SK-N-SH (cell line): ENCODE measurements around the gene SYT6. TPM values are rescaled to one million over a fixed set of nuclear protein-coding genes. Genes with fewer than 3 reads are reported as not detected.

Experiments
- CTCF ChIA-PET: fragments of 300-600, 350-600 bp; formaldehyde crosslinking; extraction: SDS; loops from one replicate; lab custom pipeline; 2021; lab: Yijun Ruan, JAX
- POLR2A ChIA-PET: fragments of 350-600 bp; sonication (Branson Sonifier 250); formaldehyde crosslinking; extraction: SDS; loops from one replicate; lab custom pipeline; 2020; ENCODE audit warnings: antibody characterized with exemption, inconsistent platforms; lab: Yijun Ruan, JAX
- DNase-seq: peaks from one replicate; pipeline ENCODE4 v3.0.0; 2012
- H2AFZ ChIP-seq: fragments of 200-600 bp; sonication (generic); 2 replicates; pipeline ENCODE4 v1.8.1; 2016; ENCODE audit warnings: antibody characterized with exemption, mild to moderate bottlenecking, low read depth
- H3F3A ChIP-seq: fragments of 200-600 bp; sonication (generic); replicated peaks from 2 replicates; pipeline ENCODE3; 2016; ENCODE audit warnings: antibody characterized with exemption, mild to moderate bottlenecking; ENCODE audit not compliant: insufficient read depth
- H3K27ac ChIP-seq, 2 experiments: fragments of 200-500 bp in 1 of 2; fragments of 200-600 bp in 1 of 2; sonication (Bioruptor generic) in 1 of 2; sonication (generic), shearing (Covaris generic) in 1 of 2; 2 replicates each; pipeline versions ENCODE4 v1.5.1 to v1.6.1; 2014 to 2016; ENCODE audit warnings: low read depth in 2 of 2, inconsistent platforms in 1 of 2, low read length in 1 of 2, mild to moderate bottlenecking in 1 of 2, mixed read lengths in 1 of 2
- H3K27me3 ChIP-seq: fragments of 200-600 bp; sonication (generic), shearing (Covaris generic); 2 replicates; pipeline ENCODE4 v1.6.1; 2016; ENCODE audit warnings: mixed run types; ENCODE audit not compliant: insufficient read depth
- H3K36me3 ChIP-seq, 2 experiments: fragments of 200-500 bp in 1 of 2; fragments of 200-600 bp in 1 of 2; sonication (Bioruptor generic) in 1 of 2; sonication (generic) in 1 of 2; replicated peaks in 1 of 2; 2 replicates each; pipeline versions ENCODE3 to v1.5.1; 2014 to 2016; ENCODE audit warnings: low read length in 1 of 2, mild to moderate bottlenecking in 1 of 2; ENCODE audit not compliant: insufficient read depth in 2 of 2, control insufficient read depth in 1 of 2
- H3K4me1 ChIP-seq, 2 experiments: fragments of 200-500 bp in 1 of 2; fragments of 200-600 bp in 1 of 2; sonication (Bioruptor generic) in 1 of 2; sonication (generic), shearing (Covaris generic) in 1 of 2; 2 replicates each; pipeline versions ENCODE4 v1.5.1 to v1.6.1; 2014 to 2016; ENCODE audit warnings: low read depth in 1 of 2, low read length in 1 of 2, mixed run types in 1 of 2; ENCODE audit not compliant: insufficient read depth in 2 of 2, control insufficient read depth in 1 of 2
- H3K4me2 ChIP-seq: fragments of 200-600 bp; sonication (generic), shearing (Covaris generic); 2 replicates; pipeline ENCODE4 v1.6.1; 2017; ENCODE audit warnings: mixed run types
- H3K4me3 ChIP-seq, 2 experiments: fragments of 200-500 bp in 1 of 2; fragments of 200-600 bp in 1 of 2; sonication (Bioruptor generic) in 1 of 2; sonication (generic), shearing (Covaris generic) in 1 of 2; 2 replicates each; pipeline versions ENCODE4 v1.5.1 to v1.8.1; 2014 to 2016; ENCODE audit warnings: low read depth in 2 of 2, inconsistent platforms in 1 of 2, low read length in 1 of 2, mild to moderate bottlenecking in 1 of 2, mixed read lengths in 1 of 2, moderate library complexity in 1 of 2
- H3K79me2 ChIP-seq: fragments of 200-600 bp; sonication (generic); 2 replicates; pipeline ENCODE4 v1.8.1; 2017; ENCODE audit warnings: mild to moderate bottlenecking; ENCODE audit not compliant: insufficient read depth
- H3K9ac ChIP-seq: fragments of 200-600 bp; sonication (generic); 2 replicates; pipeline ENCODE4 v1.6.1; 2017; ENCODE audit warnings: mixed run types
- H3K9me2 ChIP-seq: fragments of 200-600 bp; sonication (generic); 2 replicates; pipeline ENCODE4 v1.6.1; 2017; ENCODE audit warnings: mixed run types
- H3K9me3 ChIP-seq: fragments of 200-600 bp; sonication (generic); 2 replicates; pipeline ENCODE4 v1.6.1; 2017; ENCODE audit warnings: mixed run types, mild to moderate bottlenecking, moderate library complexity
- H4K20me1 ChIP-seq: fragments of 200-600 bp; sonication (generic); 2 replicates; pipeline ENCODE4 v1.6.1; 2017; ENCODE audit warnings: mild to moderate bottlenecking, mixed run types; ENCODE audit not compliant: insufficient read depth
- CHD2 ChIP-seq: fragments of 150-350 bp; IDR thresholded peaks from 2 replicates; pipeline ENCODE4 v1.6.1; 2018; ENCODE audit warnings: low read length; ENCODE audit not compliant: partially characterized antibody
- MEF2A ChIP-seq: IDR thresholded peaks from 2 replicates; pipeline ENCODE4 v1.4.0; 2012; ENCODE audit warnings: low read depth, borderline replicate concordance
- POLR2AphosphoS5 ChIP-seq: IDR thresholded peaks from 2 replicates; pipeline ENCODE4 v1.6.1; 2012; ENCODE audit warnings: low read depth, low read length
- RXRA ChIP-seq: IDR thresholded peaks from 2 replicates; pipeline ENCODE4 v1.4.0; 2012; ENCODE audit warnings: low read depth, mild to moderate bottlenecking, borderline replicate concordance
- YY1 ChIP-seq: IDR thresholded peaks from 2 replicates; pipeline ENCODE4 v1.4.0; 2012; ENCODE audit warnings: low read depth, mild to moderate bottlenecking
- WGBS: methylation state at CpG from one replicate; pipeline ENCODE4 v1.1.6; 2017; ENCODE audit warnings: low lambda C conversion rate; 5-methylcytosine and 5-hydroxymethylcytosine counted together
- polyA plus RNA-seq, 3 experiments: library from polyadenylated mRNA; depleted of rRNA; stranded (reverse); fragments of >200 nt; gene quantifications; 2 replicates each; pipeline ENCODE4 v1.2.3, GENCODE V29; 2012
- TF ChIP-seq, protein P1 (sequence below): IDR thresholded peaks from 2 replicates; pipeline ENCODE4; 2012
- TF ChIP-seq, protein P2 (sequence below): IDR thresholded peaks from 2 replicates; pipeline ENCODE4 v1.4.0; 2012; ENCODE audit warnings: low read depth, borderline replicate concordance
- TF ChIP-seq, protein P3 (sequence below): IDR thresholded peaks from 2 replicates; pipeline ENCODE4 v1.4.0; 2012; ENCODE audit warnings: low read depth, borderline replicate concordance

SYT6 gene
- polyA plus RNA-seq, 1 of the 3 experiments (the other 2 are of a cell fraction): not detected

DNA sequence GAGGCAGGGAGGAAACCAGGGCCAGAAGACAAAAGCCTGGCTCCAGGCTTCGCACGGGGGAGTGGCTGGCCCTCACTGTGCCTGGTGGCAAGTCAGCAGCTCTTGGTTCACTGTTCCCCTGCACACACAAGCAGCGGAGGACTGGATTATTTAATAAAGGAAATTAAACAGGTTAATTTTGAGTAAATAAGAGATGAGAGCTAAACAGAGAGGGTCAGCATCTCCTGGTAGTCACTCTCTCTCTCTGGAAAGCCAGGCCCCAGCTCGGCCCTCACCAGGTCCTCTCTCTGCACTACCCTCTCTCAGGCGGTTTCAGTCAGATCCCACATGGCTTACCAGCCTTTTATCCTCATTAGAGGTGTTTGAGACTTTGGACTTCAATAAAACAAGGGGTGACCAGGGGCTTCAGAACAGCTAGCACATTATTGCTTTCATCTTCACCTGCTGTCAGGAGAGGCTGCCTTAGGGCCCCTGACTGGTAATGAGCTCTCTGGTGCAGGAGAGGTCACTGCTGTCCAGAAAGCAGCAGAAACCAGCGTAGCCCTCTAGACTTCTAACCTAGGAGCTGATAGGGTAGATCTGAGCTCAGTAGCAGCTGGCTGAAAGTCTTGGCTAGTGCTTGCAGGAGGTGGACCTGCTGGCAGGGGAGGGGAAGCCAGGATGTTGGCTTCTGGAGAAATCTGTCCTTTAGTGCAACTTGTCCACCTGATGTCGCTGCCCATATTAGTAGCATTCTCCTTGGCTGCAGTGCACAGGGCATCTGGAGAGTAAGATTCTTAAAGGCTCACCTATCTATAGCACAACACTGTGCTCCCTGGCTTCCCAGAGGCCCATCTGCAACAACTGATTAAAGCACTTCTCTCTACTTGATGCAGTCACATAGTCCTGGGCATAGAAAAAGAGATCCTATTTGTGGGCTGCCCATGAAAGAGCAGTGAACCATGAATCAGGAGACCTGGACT is 45.9 kb downstream of the SYT6 start (continued):
- TF ChIP-seq, protein P1, sequence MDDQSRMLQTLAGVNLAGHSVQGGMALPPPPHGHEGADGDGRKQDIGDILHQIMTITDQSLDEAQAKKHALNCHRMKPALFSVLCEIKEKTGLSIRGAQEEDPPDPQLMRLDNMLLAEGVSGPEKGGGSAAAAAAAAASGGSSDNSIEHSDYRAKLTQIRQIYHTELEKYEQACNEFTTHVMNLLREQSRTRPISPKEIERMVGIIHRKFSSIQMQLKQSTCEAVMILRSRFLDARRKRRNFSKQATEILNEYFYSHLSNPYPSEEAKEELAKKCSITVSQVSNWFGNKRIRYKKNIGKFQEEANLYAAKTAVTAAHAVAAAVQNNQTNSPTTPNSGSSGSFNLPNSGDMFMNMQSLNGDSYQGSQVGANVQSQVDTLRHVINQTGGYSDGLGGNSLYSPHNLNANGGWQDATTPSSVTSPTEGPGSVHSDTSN: no peak
- TF ChIP-seq CHD2 (no peak), RXRA (no peak), POLR2AphosphoS5 (no peak), MEF2A (no peak)
- TF ChIP-seq, protein P2, sequence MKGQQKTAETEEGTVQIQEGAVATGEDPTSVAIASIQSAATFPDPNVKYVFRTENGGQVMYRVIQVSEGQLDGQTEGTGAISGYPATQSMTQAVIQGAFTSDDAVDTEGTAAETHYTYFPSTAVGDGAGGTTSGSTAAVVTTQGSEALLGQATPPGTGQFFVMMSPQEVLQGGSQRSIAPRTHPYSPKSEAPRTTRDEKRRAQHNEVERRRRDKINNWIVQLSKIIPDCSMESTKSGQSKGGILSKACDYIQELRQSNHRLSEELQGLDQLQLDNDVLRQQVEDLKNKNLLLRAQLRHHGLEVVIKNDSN: no peak
- TF ChIP-seq, protein P3, sequence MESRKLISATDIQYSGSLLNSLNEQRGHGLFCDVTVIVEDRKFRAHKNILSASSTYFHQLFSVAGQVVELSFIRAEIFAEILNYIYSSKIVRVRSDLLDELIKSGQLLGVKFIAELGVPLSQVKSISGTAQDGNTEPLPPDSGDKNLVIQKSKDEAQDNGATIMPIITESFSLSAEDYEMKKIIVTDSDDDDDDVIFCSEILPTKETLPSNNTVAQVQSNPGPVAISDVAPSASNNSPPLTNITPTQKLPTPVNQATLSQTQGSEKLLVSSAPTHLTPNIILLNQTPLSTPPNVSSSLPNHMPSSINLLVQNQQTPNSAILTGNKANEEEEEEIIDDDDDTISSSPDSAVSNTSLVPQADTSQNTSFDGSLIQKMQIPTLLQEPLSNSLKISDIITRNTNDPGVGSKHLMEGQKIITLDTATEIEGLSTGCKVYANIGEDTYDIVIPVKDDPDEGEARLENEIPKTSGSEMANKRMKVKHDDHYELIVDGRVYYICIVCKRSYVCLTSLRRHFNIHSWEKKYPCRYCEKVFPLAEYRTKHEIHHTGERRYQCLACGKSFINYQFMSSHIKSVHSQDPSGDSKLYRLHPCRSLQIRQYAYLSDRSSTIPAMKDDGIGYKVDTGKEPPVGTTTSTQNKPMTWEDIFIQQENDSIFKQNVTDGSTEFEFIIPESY: no peak

DNA sequence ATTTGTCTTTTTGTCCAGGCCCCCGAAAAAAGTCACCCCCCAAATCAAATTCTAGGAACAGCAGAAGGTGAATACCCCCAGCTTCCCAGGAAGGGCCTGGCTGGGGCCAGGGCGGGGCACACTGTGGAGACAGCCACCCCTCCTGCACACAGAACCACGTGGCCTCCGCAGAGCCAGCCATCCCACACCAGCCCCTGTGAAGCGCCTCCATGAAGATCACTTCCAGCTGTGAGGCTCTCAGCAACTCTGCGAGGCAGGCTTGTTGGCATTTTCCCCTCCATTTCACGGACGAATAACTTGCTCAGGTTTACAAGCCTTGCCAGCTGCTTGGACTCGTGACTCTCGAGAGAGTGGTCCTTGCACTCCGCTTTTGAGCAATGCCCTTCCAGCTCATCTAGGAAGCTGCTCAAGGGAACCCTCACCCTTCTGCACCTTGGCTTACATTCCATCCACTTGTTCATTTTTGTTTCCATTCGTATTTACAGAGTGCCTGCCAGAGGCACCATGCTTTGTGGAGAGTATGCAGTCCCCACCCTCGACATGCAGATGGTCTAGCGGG is 48.2 kb downstream of the SYT6 start:
- 31% methylated on average over 8 of the region's 14 CpGs for WGBS
- Histone ChIP-seq H3F3A (no peaks in the 10 kb centered on the region), H3K79me2 (no peaks in the 10 kb centered on the region), H3K4me3 (no peak overlapping the region), H3K9ac (no peak overlapping the region), H3K4me2 (no peak overlapping the region), H3K27me3 (no peaks in the 10 kb centered on the region; the same call in 1 of the 2 replicates), H4K20me1 (no peaks in the 10 kb centered on the region), H3K9me2 (no peaks in the 10 kb centered on the region), H3K36me3 (no peaks in the 10 kb centered on the region), H2AFZ (no peak overlapping the region), H3K4me1 (no peaks in the 10 kb centered on the region; a peak in 2 of 4 replicates), H3K27ac (no peak overlapping the region), H3K9me3 (no peaks in the 10 kb centered on the region)
- TF ChIP-seq, protein P1: no peak
- no peak for TF ChIP-seq YY1
- ChIA-PET POLR2A (no interaction called here), CTCF (interaction anchor here (1.2 kb wide), 2 partner anchors 127 to 177 kb away, joined by 4 read pairs; no protein-coding TSS in a partner anchor)
- no peak for DNase-seq
